K562 (cell line): ENCODE results near the gene ROR2. TPM values are rescaled to one million over a fixed set of nuclear protein-coding genes. Genes with fewer than 3 reads are reported as not detected.

ENCODE experiments used
- ADNP ChIP-seq: fragments of 200-800 bp; sonication (Bioruptor generic); IDR thresholded peaks from 2 replicates; pipeline ENCODE4 v1.6.1; 2016; ENCODE audit warnings: missing genetic modification characterization, missing compliant biosample characterization
- AFF1 ChIP-seq, 2 experiments: fragments of 450-650 bp; IDR thresholded peaks; 2 replicates each; pipeline ENCODE4 v1.6.1; 2018; ENCODE audit warnings: mild to moderate bottlenecking in 2 of 2, low read depth in 1 of 2; ENCODE audit not compliant: partially characterized antibody in 2 of 2
- ARID3A ChIP-seq: IDR thresholded peaks from 2 replicates; pipeline ENCODE4 v1.6.1; 2012; ENCODE audit warnings: low read depth, low read length, improper control_type of control experiment, borderline replicate concordance
- ATF2 ChIP-seq: sonication (generic); formaldehyde crosslinking; IDR thresholded peaks from 2 replicates; pipeline ENCODE4 v1.8.1; 2022; ENCODE audit warnings: missing genetic modification reagents
- CEBPZ ChIP-seq: fragments of 150-350 bp; IDR thresholded peaks from 2 replicates; pipeline ENCODE4 v1.6.1; 2014; ENCODE audit warnings: low read depth, mild to moderate bottlenecking, low read length, borderline replicate concordance
- FOXJ3 ChIP-seq: sonication (generic); formaldehyde crosslinking; IDR thresholded peaks from 2 replicates; pipeline ENCODE4 v1.4.0; 2020; ENCODE audit warnings: mild to moderate bottlenecking, missing genetic modification reagents
- KLF6 ChIP-seq: fragments of 250-450 bp; sonication (Bioruptor Pico); IDR thresholded peaks from 2 replicates; pipeline ENCODE4 v1.4.0; 2020; ENCODE audit warnings: mild to moderate bottlenecking, moderate library complexity, borderline replicate concordance
- PHB2 ChIP-seq: fragments of 450-650 bp; IDR thresholded peaks from 2 replicates; pipeline ENCODE4 v1.6.1; 2017; ENCODE audit warnings: low read depth
- RCOR1 ChIP-seq, 2 experiments: IDR thresholded peaks; 2 replicates each; pipeline ENCODE4 v1.6.1; 2012; ENCODE audit warnings: low read depth in 2 of 2, low read length in 2 of 2, borderline replicate concordance in 1 of 2, improper control_type of control experiment in 1 of 2
- ZNF586 ChIP-seq: fragments of 450-650 bp; formaldehyde crosslinking; conservative IDR thresholded peaks from 2 replicates; pipeline ENCODE4 v1.4.0; 2020; ENCODE audit warnings: mild to moderate bottlenecking, moderate library complexity
- ZSCAN32 ChIP-seq: fragments of 450-650 bp; formaldehyde crosslinking; IDR thresholded peaks from 2 replicates; pipeline ENCODE4 v1.4.0; 2020; ENCODE audit warnings: mild to moderate bottlenecking, moderate library complexity
- polyA plus RNA-seq, 8 experiments: library from polyadenylated mRNA; depleted of rRNA in 4 of 8; stranded (reverse) in 5 of 8; unstranded in 3 of 8; fragments of >200 nt; fragmentation: Nextera tagmentation in 2 of 8; fragmentation: Illumina TruSeq in 1 of 8; extraction: Ambion mirVana in 2 of 8; extraction: Trizol in 1 of 8; gene quantifications; 2 replicates each; pipeline versions ENCODE4 v1.2.1 to v1.2.3, GENCODE V29; 2011 to 2014; ENCODE audit warnings: inconsistent platforms in 1 of 8, missing spikeins in 1 of 8
- total RNA-seq, 7 experiments: library from RNA; depleted of rRNA in 6 of 7; stranded (reverse); fragments of >200 nt in 6 of 7; fragmentation: Illumina TruSeq in 2 of 7; extraction: Trizol in 2 of 7; gene quantifications; 2 replicates each; pipeline versions ENCODE4 v1.2.1 to v1.2.3, GENCODE V29; 2011 to 2021; ENCODE audit warnings: low replicate concordance in 1 of 7
- TF ChIP-seq, protein P1 (sequence below): fragments of 450-650 bp; IDR thresholded peaks from 2 replicates; pipeline ENCODE4 v1.6.1; 2016
- TF ChIP-seq, protein P2 (sequence below): sonication (generic); formaldehyde crosslinking; IDR thresholded peaks from 2 replicates; pipeline ENCODE4 v1.8.0; 2022; ENCODE audit warnings: missing genetic modification reagents, mild to moderate bottlenecking, moderate library complexity, borderline replicate concordance

Gene ROR2
- total and polyA plus RNA-seq, 9 of the 15 experiments (the other 6 are each of a cell fraction or from before 2014, with no cell fraction given), result 5.6 to 33.8 (median 15.3) TPM

DNA sequence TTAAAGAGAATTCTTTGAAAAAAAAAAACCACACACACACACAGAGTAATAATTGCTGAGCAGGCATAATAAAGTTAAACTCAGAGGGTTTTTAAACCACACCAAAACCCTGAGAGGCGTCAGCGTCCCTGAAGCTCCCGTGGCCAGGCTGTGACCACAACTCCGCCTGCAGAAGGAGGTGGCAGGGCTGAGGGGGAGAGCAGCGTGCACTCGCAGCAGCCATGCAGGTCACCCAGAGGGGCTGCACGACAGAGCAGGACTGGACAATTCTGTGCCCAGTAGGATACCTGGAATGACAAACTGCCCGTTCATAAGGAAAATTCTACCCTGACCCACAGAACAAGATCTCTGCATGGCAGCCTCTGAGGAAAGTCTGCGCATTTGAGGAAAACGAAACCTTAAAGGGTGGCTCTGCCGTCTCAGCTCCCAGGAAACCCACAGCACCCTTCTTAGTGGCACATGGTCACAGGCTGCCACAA is 44.0 kb downstream of the ROR2 start (continued):
- TF ChIP-seq AFF1 (IDR thresholded peaks at IDR 0.05; ENCODE audit: low read depth in 1 of 2, partially characterized antibody in 2 of 2) (peak in 1 of 2 experiments; percentile 44), ARID3A (no peak), CEBPZ (no peak), KLF6 (CRISPR knock-in tag) (no peak), PHB2 (no peak), RCOR1 (IDR thresholded peaks at IDR 0.05; ENCODE audit: borderline replicate concordance in 1 of 2, low read depth in 2 of 2, low read length in 2 of 2) (no peak), ZNF586 (CRISPR knock-in tag) (no peak), ATF2 (CRISPR knock-in tag) (no peak), FOXJ3 (no peak), ADNP (tag) (no peak), ZSCAN32 (CRISPR knock-in tag) (no peak)
- TF ChIP-seq, protein P1, sequence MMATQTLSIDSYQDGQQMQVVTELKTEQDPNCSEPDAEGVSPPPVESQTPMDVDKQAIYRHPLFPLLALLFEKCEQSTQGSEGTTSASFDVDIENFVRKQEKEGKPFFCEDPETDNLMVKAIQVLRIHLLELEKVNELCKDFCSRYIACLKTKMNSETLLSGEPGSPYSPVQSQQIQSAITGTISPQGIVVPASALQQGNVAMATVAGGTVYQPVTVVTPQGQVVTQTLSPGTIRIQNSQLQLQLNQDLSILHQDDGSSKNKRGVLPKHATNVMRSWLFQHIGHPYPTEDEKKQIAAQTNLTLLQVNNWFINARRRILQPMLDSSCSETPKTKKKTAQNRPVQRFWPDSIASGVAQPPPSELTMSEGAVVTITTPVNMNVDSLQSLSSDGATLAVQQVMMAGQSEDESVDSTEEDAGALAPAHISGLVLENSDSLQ, result no peak
- TF ChIP-seq, protein P2, sequence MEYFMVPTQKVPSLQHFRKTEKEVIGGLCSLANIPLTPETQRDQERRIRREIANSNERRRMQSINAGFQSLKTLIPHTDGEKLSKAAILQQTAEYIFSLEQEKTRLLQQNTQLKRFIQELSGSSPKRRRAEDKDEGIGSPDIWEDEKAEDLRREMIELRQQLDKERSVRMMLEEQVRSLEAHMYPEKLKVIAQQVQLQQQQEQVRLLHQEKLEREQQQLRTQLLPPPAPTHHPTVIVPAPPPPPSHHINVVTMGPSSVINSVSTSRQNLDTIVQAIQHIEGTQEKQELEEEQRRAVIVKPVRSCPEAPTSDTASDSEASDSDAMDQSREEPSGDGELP (CRISPR knock-in tag), result peak; percentile 44; the same call in 1 of the 2 replicates
